Effector CD4-positive, alpha-beta T cell (primary cell): Measurements from ENCODE around the gene FOXJ3.
A peak's percentile ranks its signal among the peaks of the same experiment; 100 is the strongest.

Experiments used
- DNase-seq: peaks from one replicate; pipeline ENCODE4 v3.0.0-alpha.2; 2020

The FOXJ3 gene

GRCh38 chr1:42334240-42335049 lies 590 bp downstream of the FOXJ3 start:
- peak; percentile 11 for DNase-seq

GRCh38 chr1:42333662-42334239 lies 1.3 kb downstream of the FOXJ3 start:
- no peak for DNase-seq

- no peak for DNase-seq
Observed at GRCh38 chr1:42332877-42333276, 2.2 kb downstream of the FOXJ3 start.

- DNase-seq: no peak
Observed at GRCh38 chr1:42330215-42330614, 4.8 kb downstream of the FOXJ3 start.

- no peak for DNase-seq
Observed at GRCh38 chr1:42328916-42329496, 6.0 kb downstream of the FOXJ3 start.

GRCh38 chr1:42328047-42328625 lies 6.9 kb downstream of the FOXJ3 start:
- no peak for DNase-seq

GRCh38 chr1:42325014-42325402 lies 10.0 kb downstream of the FOXJ3 start:
- DNase-seq: no peak

- no peak for DNase-seq
Observed at GRCh38 chr1:42324398-42325013, 10.5 kb downstream of the FOXJ3 start.

- DNase-seq: no peak
Observed at GRCh38 chr1:42323551-42323950, 11.5 kb downstream of the FOXJ3 start.

- DNase-seq: no peak
Observed at GRCh38 chr1:42322577-42322976, 12.5 kb downstream of the FOXJ3 start.

GRCh38 chr1:42321731-42322130 lies 13.3 kb downstream of the FOXJ3 start:
- DNase-seq: no peak

- DNase-seq: no peak
Observed at GRCh38 chr1:42320708-42321107, 14.3 kb downstream of the FOXJ3 start.

- peak; percentile 16 for DNase-seq
Observed at GRCh38 chr1:42319871-42320484, 15.1 kb downstream of the FOXJ3 start.

- DNase-seq: no peak
Observed at GRCh38 chr1:42319128-42319851, 15.7 kb downstream of the FOXJ3 start.

GRCh38 chr1:42318601-42319000 lies 16.4 kb downstream of the FOXJ3 start:
- DNase-seq: no peak

GRCh38 chr1:42317308-42317707 lies 17.7 kb downstream of the FOXJ3 start:
- DNase-seq: no peak

GRCh38 chr1:42316292-42316691 lies 18.7 kb downstream of the FOXJ3 start:
- DNase-seq: no peak

GRCh38 chr1:42315500-42315899 lies 19.5 kb downstream of the FOXJ3 start:
- DNase-seq: no peak

GRCh38 chr1:42313970-42314369 lies 21.1 kb downstream of the FOXJ3 start:
- DNase-seq: no peak

GRCh38 chr1:42312576-42313212 lies 22.3 kb downstream of the FOXJ3 start:
- no peak for DNase-seq

GRCh38 chr1:42311897-42312296 lies 23.1 kb downstream of the FOXJ3 start:
- no peak for DNase-seq

- no peak for DNase-seq
Observed at GRCh38 chr1:42311138-42311537, 23.9 kb downstream of the FOXJ3 start.
